ENCODE measurements around the gene BEX5.
"Not testable (repeated sequence)": the region's sequence is repeated elsewhere in the genome, so short reads cannot be mapped to it uniquely, and the experiment has no call there.

BEX5 gene

DNA sequence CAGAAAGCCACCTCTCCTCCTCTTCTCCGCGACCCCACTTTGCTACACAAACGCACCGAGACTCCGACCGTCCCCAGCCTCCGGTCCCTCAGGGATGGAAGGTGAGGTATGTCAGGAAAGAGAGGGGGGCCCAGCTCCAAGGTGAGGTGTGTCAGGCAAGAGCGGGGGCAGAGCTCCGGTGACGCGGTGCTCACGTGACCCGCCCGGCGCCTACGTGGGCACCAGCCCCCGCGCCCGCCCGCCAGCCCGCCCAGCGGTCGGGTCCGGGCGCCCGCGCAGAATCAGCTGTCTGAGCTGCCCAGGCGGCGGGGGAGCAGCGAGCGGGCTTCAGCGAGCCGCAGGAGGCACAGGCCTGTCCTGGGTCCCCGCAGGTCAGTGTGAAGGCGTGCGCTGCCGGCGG, 30.3 kb downstream of the BEX5 start, which contains the start of gene TCEAL2:
TSS of gene TCEAL2 (plus strand) at position 244 of the 400 bp plus-strand sequence. CDS start 1,152 bp downstream, outside the sequence.
- H3K27me3 ChIP-seq (ENCODE audit: control insufficient read depth, insufficient read depth, low read length); H3K36me3 ChIP-seq (ENCODE audit: control insufficient read depth, insufficient read depth, low read length); H3K9me3 ChIP-seq (ENCODE audit: control insufficient read depth, low read length); H3K9ac ChIP-seq (ENCODE audit: low read length); H3K4me3 ChIP-seq (ENCODE audit: low read length); H3K4me1 ChIP-seq (ENCODE audit: control insufficient read depth, insufficient read depth, low read length): not testable (repeated sequence)

DNA sequence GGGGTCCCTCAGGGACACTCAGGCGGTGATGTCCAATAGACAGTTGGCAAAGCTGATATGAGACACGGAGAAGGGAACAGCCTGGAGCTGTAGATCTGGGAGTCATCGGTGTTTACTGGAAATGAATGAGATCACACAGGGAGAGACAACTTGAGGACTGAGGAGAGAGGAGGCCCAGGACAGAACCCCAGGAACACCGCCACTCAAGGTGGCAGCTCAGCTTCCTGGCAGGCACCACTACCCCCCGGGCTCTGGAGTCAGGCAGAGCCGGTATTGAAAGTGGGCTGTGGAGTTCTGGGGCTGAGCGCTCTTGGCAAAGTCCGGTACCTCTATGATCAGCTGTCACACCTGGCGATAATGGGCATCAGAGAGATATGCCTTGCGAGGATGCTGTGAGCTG, 30.8 kb downstream of the BEX5 start:
- not testable (repeated sequence) for H3K4me3 ChIP-seq (ENCODE audit: low read length); H3K27me3 ChIP-seq (ENCODE audit: control insufficient read depth, insufficient read depth, low read length); H3K4me1 ChIP-seq (ENCODE audit: control insufficient read depth, insufficient read depth, low read length); H3K9ac ChIP-seq (ENCODE audit: low read length); H3K9me3 ChIP-seq (ENCODE audit: control insufficient read depth, low read length); H3K36me3 ChIP-seq (ENCODE audit: control insufficient read depth, insufficient read depth, low read length)

DNA sequence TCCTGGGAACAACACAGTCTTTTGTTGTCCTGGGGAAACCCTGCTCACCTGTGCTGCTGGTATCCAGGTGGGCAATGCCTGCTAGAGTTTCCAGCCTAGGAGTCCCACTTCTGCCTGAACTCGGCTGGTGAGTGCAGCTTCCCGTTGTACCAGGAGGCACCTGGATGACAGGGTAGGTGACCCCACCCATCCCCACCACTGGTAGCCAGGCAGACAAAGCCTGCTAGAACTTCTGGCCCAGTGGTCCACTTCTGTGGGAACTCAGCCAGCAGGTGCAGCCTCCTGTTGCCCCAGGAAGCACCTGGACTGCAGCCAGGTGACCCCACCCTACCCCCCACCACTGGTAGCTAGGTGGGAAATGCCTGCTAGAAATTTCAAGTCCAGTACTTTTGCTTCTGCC, 40.0 kb downstream of the BEX5 start:
- Histone ChIP-seq H3K9ac (ENCODE audit: low read length) (no peak overlapping the region), H3K9me3 (ENCODE audit: control insufficient read depth, low read length) (no peaks in the 10 kb centered on the region), H3K36me3 (ENCODE audit: control insufficient read depth, insufficient read depth, low read length) (no peaks in the 10 kb centered on the region), H3K4me3 (ENCODE audit: low read length) (no peak overlapping the region), H3K27me3 (ENCODE audit: control insufficient read depth, insufficient read depth, low read length) (no peaks in the 10 kb centered on the region), H3K4me1 (ENCODE audit: control insufficient read depth, insufficient read depth, low read length) (no peaks in the 10 kb centered on the region)

DNA sequence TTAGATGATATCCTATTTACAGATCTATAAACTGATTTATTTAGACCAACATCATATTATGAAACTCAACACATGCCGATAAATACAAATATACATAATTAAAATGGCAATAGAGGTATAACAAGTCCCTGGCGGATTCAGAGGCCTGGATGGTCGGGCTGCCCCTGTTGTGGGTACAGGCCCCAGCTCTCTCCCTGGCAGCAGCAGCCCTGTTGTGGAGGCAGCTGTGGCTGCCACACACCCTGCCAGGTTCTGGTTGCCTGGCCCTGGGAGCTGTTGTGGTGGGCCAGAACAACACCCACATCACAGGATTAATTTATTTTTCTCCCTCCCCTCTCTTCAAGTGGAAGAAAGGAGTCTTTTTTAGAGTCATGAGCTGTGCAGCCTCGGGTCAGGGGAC, 42.4 kb downstream of the BEX5 start:
- Histone ChIP-seq H3K4me3 (ENCODE audit: low read length) (no peak overlapping the region), H3K9ac (ENCODE audit: low read length) (no peak overlapping the region), H3K36me3 (ENCODE audit: control insufficient read depth, insufficient read depth, low read length) (no peaks in the 10 kb centered on the region), H3K4me1 (ENCODE audit: control insufficient read depth, insufficient read depth, low read length) (no peaks in the 10 kb centered on the region), H3K27me3 (ENCODE audit: control insufficient read depth, insufficient read depth, low read length) (no peaks in the 10 kb centered on the region), H3K9me3 (ENCODE audit: control insufficient read depth, low read length) (no peaks in the 10 kb centered on the region)
